Retinal pigment epithelial cell (primary cell): ENCODE results near the gene ATP9A.
"Not testable (repeated sequence)": the region's sequence is repeated elsewhere in the genome, so short reads cannot be mapped to it uniquely, and the experiment has no call there.

Experiments used
- DNase-seq: peaks from one replicate; pipeline ENCODE4 v3.0.0-alpha.2; 2010; ENCODE audit warnings: low read depth
- H3K4me3 ChIP-seq: 2 replicates; pipeline ENCODE4 v1.5.1; 2011; ENCODE audit warnings: mild to moderate bottlenecking, low read length, control low read depth, moderate library complexity
- CTCF ChIP-seq: conservative IDR thresholded peaks from 2 replicates; pipeline ENCODE4 v1.5.1; 2011; ENCODE audit warnings: low read depth, low read length, control low read depth, inconsistent platforms

The ATP9A gene

GRCh38 chr20:51695574-51696303 is 72.5 kb downstream of the ATP9A start:
- no peak for DNase-seq
- H3K4me3 ChIP-seq = no peak overlapping the region
- no peak for TF ChIP-seq CTCF

- H3K4me3 ChIP-seq = no peak overlapping the region
- TF ChIP-seq CTCF = no peak
- DNase-seq = no peak
These were observed 75.3 kb downstream of the ATP9A start for GRCh38 chr20:51692806-51693400.

- no peak overlapping the region for H3K4me3 ChIP-seq
- no peak for TF ChIP-seq CTCF
These were observed 76.5 kb downstream of the ATP9A start for GRCh38 chr20:51691703-51692102.

GRCh38 chr20:51688600-51689244 is 79.5 kb downstream of the ATP9A start:
- H3K4me3 ChIP-seq = no peak overlapping the region
- DNase-seq = no peak
- TF ChIP-seq CTCF = no peak

More at GRCh38 chr20:51691703-51692102, 76.5 kb downstream of the ATP9A start:
- no peak for DNase-seq

GRCh38 chr20:51687630-51688029 is 80.6 kb downstream of the ATP9A start:
- H3K4me3 ChIP-seq = no peak overlapping the region
- no peak for TF ChIP-seq CTCF
- DNase-seq = no peak

- no peak overlapping the region for H3K4me3 ChIP-seq
- TF ChIP-seq CTCF = no peak
- no peak for DNase-seq
These were observed 81.1 kb downstream of the ATP9A start for GRCh38 chr20:51687108-51687507.

- not testable (repeated sequence) for H3K4me3 ChIP-seq, DNase-seq
These were observed 82.7 kb downstream of the ATP9A start for GRCh38 chr20:51685494-51685893.
